RWPE2 (cell line): ENCODE results near the gene TMEM187.

ENCODE experiments used
- ATAC-seq: fragments of 200-7000 bp; cut with Tn5 transposase; 3 replicates; pipeline ENCODE4 v1.9.1; 2021; ENCODE audit warnings: low read depth
- DNase-seq: peaks from one replicate; pipeline ENCODE4 v3.0.0-alpha.2; 2020; ENCODE audit warnings: low spot score
- H3K27ac ChIP-seq: fragments of 450-650 bp; 2 replicates; pipeline ENCODE4 v1.5.1; 2017; ENCODE audit warnings: mild to moderate bottlenecking; ENCODE audit not compliant: poor library complexity, severe bottlenecking
- H3K27me3 ChIP-seq: fragments of 250-450 bp; sonication (Bioruptor Pico); 2 replicates; pipeline ENCODE4 v1.5.1; 2021; ENCODE audit warnings: mild to moderate bottlenecking, moderate library complexity; ENCODE audit not compliant: insufficient read depth, poor library complexity, severe bottlenecking
- H3K36me3 ChIP-seq: fragments of 250-450 bp; sonication (Bioruptor Pico); 2 replicates; pipeline ENCODE4 v1.5.1; 2020; ENCODE audit warnings: low read depth, mild to moderate bottlenecking, moderate library complexity
- H3K4me1 ChIP-seq: fragments of 250-450 bp; sonication (Bioruptor Pico); 2 replicates; pipeline ENCODE4 v1.5.1; 2021; ENCODE audit warnings: mild to moderate bottlenecking, moderate library complexity; ENCODE audit not compliant: insufficient read depth, poor library complexity, severe bottlenecking
- H3K4me3 ChIP-seq: fragments of 250-450 bp; sonication (Bioruptor Pico); 2 replicates; pipeline ENCODE4 v1.5.1; 2021; ENCODE audit warnings: mild to moderate bottlenecking, moderate library complexity; ENCODE audit not compliant: severe bottlenecking
- H3K9me3 ChIP-seq: fragments of 250-450 bp; sonication (Bioruptor Pico); 2 replicates; pipeline ENCODE4 v1.5.1; 2021; ENCODE audit warnings: mild to moderate bottlenecking, moderate library complexity; ENCODE audit not compliant: severe bottlenecking
- TF ChIP-seq, protein P1 (sequence below): fragments of 450-650 bp; IDR thresholded peaks from one replicate; pipeline ENCODE4 v1.5.1; 2017; ENCODE audit warnings: mild to moderate bottlenecking, moderate library complexity; ENCODE audit not compliant: poor library complexity, severe bottlenecking

Gene TMEM187

DNA sequence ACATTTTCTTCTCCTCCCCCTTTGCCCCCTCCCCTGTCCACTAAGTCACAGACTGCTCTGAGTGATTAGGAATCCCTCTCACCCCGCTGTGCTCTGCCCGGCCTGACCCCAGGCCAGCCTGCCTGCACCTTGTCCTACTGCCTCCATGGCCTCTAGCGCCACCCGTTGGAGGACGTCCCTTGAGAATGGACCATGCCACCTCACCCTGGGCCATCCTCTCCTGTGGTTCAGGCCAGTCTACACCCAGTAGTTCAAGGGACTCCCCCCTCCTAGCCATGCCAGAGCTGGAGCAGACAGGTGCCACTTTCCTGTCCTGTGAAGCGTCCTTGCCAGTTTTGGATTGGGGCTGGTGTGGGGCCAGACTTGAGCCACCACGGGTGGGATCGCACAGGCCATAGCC lies 56.9 kb downstream of the TMEM187 start:
- Histone ChIP-seq H3K4me1 (no peaks in the 10 kb centered on the region), H3K27ac (no peak overlapping the region), H3K4me3 (no peak overlapping the region), H3K9me3 (no peaks in the 10 kb centered on the region), H3K36me3 (peaks cover 4% of the 10 kb centered on the region), H3K27me3 (no peaks in the 10 kb centered on the region)
- DNase-seq (no peak), ATAC-seq (no peak)
- TF ChIP-seq, protein P1, sequence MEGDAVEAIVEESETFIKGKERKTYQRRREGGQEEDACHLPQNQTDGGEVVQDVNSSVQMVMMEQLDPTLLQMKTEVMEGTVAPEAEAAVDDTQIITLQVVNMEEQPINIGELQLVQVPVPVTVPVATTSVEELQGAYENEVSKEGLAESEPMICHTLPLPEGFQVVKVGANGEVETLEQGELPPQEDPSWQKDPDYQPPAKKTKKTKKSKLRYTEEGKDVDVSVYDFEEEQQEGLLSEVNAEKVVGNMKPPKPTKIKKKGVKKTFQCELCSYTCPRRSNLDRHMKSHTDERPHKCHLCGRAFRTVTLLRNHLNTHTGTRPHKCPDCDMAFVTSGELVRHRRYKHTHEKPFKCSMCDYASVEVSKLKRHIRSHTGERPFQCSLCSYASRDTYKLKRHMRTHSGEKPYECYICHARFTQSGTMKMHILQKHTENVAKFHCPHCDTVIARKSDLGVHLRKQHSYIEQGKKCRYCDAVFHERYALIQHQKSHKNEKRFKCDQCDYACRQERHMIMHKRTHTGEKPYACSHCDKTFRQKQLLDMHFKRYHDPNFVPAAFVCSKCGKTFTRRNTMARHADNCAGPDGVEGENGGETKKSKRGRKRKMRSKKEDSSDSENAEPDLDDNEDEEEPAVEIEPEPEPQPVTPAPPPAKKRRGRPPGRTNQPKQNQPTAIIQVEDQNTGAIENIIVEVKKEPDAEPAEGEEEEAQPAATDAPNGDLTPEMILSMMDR, result no peak

DNA sequence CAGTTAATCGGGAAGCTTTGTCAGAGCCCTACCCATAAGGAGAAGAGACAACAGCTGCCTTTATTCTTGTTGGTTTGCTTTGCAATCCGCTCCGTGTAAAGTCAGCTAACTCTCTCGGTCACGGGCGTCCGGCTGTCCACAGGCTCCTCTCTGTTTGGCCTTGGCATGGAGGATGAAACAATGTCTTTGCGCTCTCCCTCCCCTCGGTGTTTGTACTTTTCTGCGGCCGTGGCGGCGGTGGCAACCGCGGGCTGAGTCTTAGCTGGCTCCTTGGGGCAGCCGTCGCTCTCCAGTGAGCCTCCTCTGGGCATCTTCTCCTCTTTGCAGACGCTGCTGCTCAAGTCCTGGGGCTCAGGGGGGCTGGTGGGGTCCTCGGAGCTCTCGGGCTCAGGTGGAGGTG lies 57.7 kb downstream of the TMEM187 start:
- Histone ChIP-seq H3K4me3 (no peak overlapping the region), H3K36me3 (peaks cover 4% of the 10 kb centered on the region), H3K9me3 (no peaks in the 10 kb centered on the region), H3K4me1 (no peaks in the 10 kb centered on the region), H3K27ac (no peak overlapping the region), H3K27me3 (no peaks in the 10 kb centered on the region)
- no peak for ATAC-seq
- DNase-seq, result no peak
- TF ChIP-seq, protein P1, result no peak

DNA sequence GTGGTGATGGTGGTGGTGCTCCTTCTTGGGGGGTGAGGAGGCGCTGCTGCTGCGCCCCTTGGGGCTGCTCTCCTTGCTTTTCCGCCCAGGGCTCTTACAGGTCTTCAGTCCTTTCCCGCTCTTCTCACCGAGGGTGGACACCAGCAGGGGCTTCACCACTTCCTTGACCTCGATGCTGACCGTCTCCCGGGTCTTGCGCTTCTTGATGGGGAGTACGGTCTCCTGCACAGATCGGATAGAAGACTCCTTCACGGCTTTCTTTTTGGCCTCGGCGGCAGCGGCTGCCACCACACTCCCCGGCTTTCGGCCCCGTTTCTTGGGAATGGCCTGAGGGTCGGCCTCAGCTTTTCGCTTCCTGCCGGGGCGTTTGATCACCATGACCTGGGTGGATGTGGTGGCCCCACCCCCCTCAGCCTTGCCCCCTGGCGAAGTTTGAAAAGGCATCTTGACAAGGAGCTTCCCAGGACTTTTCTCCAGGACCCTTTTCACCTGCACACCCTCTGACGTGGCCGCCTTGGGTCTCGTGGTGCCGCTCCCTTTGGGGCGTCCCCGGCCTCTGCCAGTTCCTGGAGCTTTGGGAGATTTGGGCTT lies 58.3 kb downstream of the TMEM187 start:
- Histone ChIP-seq H3K9me3 (no peaks in the 10 kb centered on the region), H3K27ac (no peak overlapping the region), H3K36me3 (peaks cover 4% of the 10 kb centered on the region), H3K4me1 (no peaks in the 10 kb centered on the region), H3K27me3 (no peaks in the 10 kb centered on the region), H3K4me3 (no peak overlapping the region)
- ATAC-seq, result no peak
- no peak for DNase-seq
- TF ChIP-seq, protein P1, result no peak

DNA sequence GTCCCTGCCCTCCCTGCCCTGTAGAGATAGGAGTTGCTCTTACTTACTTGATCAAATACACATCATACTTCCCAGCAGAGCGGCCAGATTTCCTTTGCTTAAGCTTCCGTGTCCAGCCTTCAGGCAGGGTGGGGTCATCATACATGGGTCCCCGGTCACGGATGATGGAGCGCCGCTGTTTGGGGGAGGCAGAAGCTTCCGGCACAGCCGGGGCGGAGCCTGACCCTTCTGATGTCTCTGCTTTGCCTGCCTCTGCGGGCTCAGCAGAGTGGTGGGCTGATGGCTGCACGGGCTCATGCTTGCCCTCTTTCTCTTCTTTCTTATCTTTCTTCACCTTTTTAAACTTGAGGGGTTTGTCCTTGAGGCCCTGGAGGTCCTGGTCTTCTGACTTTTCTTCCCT lies 59.6 kb downstream of the TMEM187 start:
- TF ChIP-seq, protein P1, result no peak
- Histone ChIP-seq H3K9me3 (no peaks in the 10 kb centered on the region), H3K36me3 (peaks cover 4% of the 10 kb centered on the region), H3K27ac (no peak overlapping the region), H3K4me3 (no peak overlapping the region), H3K27me3 (no peaks in the 10 kb centered on the region), H3K4me1 (no peaks in the 10 kb centered on the region)
- no peak for DNase-seq
- no peak for ATAC-seq

DNA sequence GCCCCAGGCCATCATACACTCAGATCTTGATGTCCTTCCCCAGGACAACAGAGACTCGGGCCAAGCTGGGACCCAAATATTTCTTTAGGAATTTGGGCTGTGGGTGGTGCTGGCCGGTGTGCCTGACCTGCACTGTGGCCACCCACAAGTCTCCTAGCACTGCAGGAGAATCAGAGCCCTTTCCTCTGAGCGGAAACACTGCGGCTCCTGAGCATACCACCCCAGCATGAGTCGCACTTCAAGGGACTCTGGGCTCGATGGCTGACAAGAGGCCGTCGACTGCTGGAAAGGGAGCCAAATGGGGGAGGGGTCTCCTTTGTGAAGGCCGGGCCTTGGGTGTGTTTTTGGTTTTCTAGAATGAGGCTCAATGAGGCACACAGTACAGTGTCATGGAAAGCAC lies 60.1 kb downstream of the TMEM187 start:
- no peak for DNase-seq
- TF ChIP-seq, protein P1, result no peak
- Histone ChIP-seq H3K36me3 (peaks cover 4% of the 10 kb centered on the region), H3K4me1 (no peaks in the 10 kb centered on the region), H3K27ac (no peak overlapping the region), H3K4me3 (no peak overlapping the region), H3K27me3 (no peaks in the 10 kb centered on the region), H3K9me3 (no peaks in the 10 kb centered on the region)
- no peak for ATAC-seq
